Liver (tissue), 9 donors: Measurements from ENCODE around the gene RBM15. TPM values are rescaled to one million over a fixed set of nuclear protein-coding genes. Genes with fewer than 3 reads are reported as not detected.

Experiments
- DNase-seq: peaks from one replicate; pipeline ENCODE4 v3.0.0-alpha.2; 2017; ENCODE audit warnings: low spot score
- H3K27ac ChIP-seq, 2 donors: one replicate each; pipeline ENCODE4 v1.7.0; 2013; ENCODE audit warnings: inconsistent platforms in 2 of 2, low read length in 2 of 2, control low read depth in 1 of 2, low read depth in 1 of 2, mild to moderate bottlenecking in 1 of 2
- H3K27me3 ChIP-seq, 4 donors: one replicate each; pipeline versions ENCODE4 v1.6.1 to v1.7.0; 2013; ENCODE audit warnings: low read length in 3 of 4, inconsistent platforms in 1 of 4, mild to moderate bottlenecking in 1 of 4, moderate library complexity in 1 of 4; ENCODE audit not compliant: control insufficient read depth in 4 of 4, insufficient read depth in 4 of 4
- H3K36me3 ChIP-seq, 4 donors: one replicate each; pipeline versions ENCODE4 v1.6.1 to v1.7.0; 2013; ENCODE audit warnings: low read length in 3 of 4, mild to moderate bottlenecking in 3 of 4, low read depth in 1 of 4, moderate library complexity in 1 of 4; ENCODE audit not compliant: control insufficient read depth in 4 of 4, insufficient read depth in 3 of 4
- H3K4me1 ChIP-seq, 4 donors: one replicate each; pipeline versions ENCODE4 v1.6.1 to v1.7.0; 2013; ENCODE audit warnings: low read length in 3 of 4, mild to moderate bottlenecking in 3 of 4, moderate library complexity in 1 of 4; ENCODE audit not compliant: control insufficient read depth in 4 of 4, insufficient read depth in 4 of 4
- H3K4me3 ChIP-seq, 3 donors: one replicate each; pipeline versions ENCODE4 v1.6.1 to v1.7.0; 2013; ENCODE audit warnings: low read length in 3 of 3, control low read depth in 1 of 3, low read depth in 1 of 3, mild to moderate bottlenecking in 1 of 3
- H3K9ac ChIP-seq, 2 donors: one replicate each; pipeline ENCODE4 v1.7.0; 2013; ENCODE audit warnings: low read length in 2 of 2, mild to moderate bottlenecking in 2 of 2, moderate library complexity in 2 of 2, control low read depth in 1 of 2, low read depth in 1 of 2
- H3K9me3 ChIP-seq, 4 donors: one replicate each; pipeline versions ENCODE4 v1.6.1 to v1.7.0; 2013; ENCODE audit warnings: low read length in 3 of 4; ENCODE audit not compliant: control insufficient read depth in 4 of 4
- EGR1 ChIP-seq, 2 donors: IDR thresholded peaks; 2 replicates each; pipeline ENCODE4 v1.6.1; 2016 to 2018; ENCODE audit warnings: antibody characterized with exemption in 2 of 2, low read depth in 2 of 2
- FOXA1 ChIP-seq: IDR thresholded peaks from 2 replicates; pipeline ENCODE4 v1.6.1; 2016; ENCODE audit warnings: antibody characterized with exemption
- FOXA2 ChIP-seq: IDR thresholded peaks from 2 replicates; pipeline ENCODE4 v1.6.1; 2016; ENCODE audit warnings: antibody characterized with exemption
- GABPA ChIP-seq, 2 donors: IDR thresholded peaks in 1 of 2; conservative IDR thresholded peaks in 1 of 2; 2 replicates each; pipeline ENCODE4 v1.6.1; 2016; ENCODE audit warnings: antibody characterized with exemption in 2 of 2, mild to moderate bottlenecking in 1 of 2, moderate library complexity in 1 of 2
- HNF4A ChIP-seq, 2 donors: conservative IDR thresholded peaks; 2 replicates each; pipeline ENCODE4 v1.6.1; 2016; ENCODE audit warnings: antibody characterized with exemption in 2 of 2, mild to moderate bottlenecking in 2 of 2
- HNF4G ChIP-seq: IDR thresholded peaks from 2 replicates; pipeline ENCODE4 v1.6.1; 2016; ENCODE audit warnings: antibody characterized with exemption
- JUND ChIP-seq, 2 donors: IDR thresholded peaks; 2 replicates each; pipeline ENCODE4 v1.6.1; 2016; ENCODE audit warnings: antibody characterized with exemption in 2 of 2
- NR2F2 ChIP-seq: IDR thresholded peaks from 2 replicates; pipeline ENCODE4 v1.6.1; 2016; ENCODE audit warnings: antibody characterized with exemption
- RAD21 ChIP-seq, 2 donors: IDR thresholded peaks; 2 replicates each; pipeline ENCODE4 v1.6.1; 2016; ENCODE audit warnings: antibody characterized with exemption in 2 of 2, mild to moderate bottlenecking in 2 of 2
- RXRA ChIP-seq, 2 donors: IDR thresholded peaks; 2 replicates each; pipeline ENCODE4 v1.6.1; 2017 to 2018; ENCODE audit warnings: antibody characterized with exemption in 2 of 2, mild to moderate bottlenecking in 1 of 2
- SP1 ChIP-seq: IDR thresholded peaks from 2 replicates; pipeline ENCODE4 v1.6.1; 2018; ENCODE audit warnings: antibody characterized with exemption, mild to moderate bottlenecking
- TAF1 ChIP-seq: conservative IDR thresholded peaks from 2 replicates; pipeline ENCODE4 v1.6.1; 2016; ENCODE audit warnings: antibody characterized with exemption, mild to moderate bottlenecking
- YY1 ChIP-seq: IDR thresholded peaks from 2 replicates; pipeline ENCODE4 v1.6.1; 2016; ENCODE audit warnings: antibody characterized with exemption, mild to moderate bottlenecking
- WGBS: extraction: QIAGEN DNeasy Blood & Tissue Kit; methylation state at CpG from one replicate; pipeline ENCODE4 v1.1.7; 2013; 5-methylcytosine and 5-hydroxymethylcytosine counted together
- polyA plus RNA-seq, 2 donors: library from polyadenylated mRNA; stranded (reverse) in 1 of 2; unstranded in 1 of 2; fragments of 200-250 nt in 1 of 2; fragments of >200 nt in 1 of 2; fragmentation: Nextera tagmentation in 1 of 2; extraction: Ambion mirVana in 1 of 2; gene quantifications; one replicate each; pipeline versions ENCODE4 v1.2.1 to v1.2.3, GENCODE V29; 2013 to 2015
- total RNA-seq, 2 donors: library from RNA; depleted of rRNA; stranded (reverse); fragments of >200 nt; gene quantifications; one replicate each; pipeline ENCODE4 v1.2.3, GENCODE V29; 2014
- TF ChIP-seq, protein P1 (sequence below): IDR thresholded peaks from 2 replicates; pipeline ENCODE4 v1.6.1; 2016; ENCODE audit warnings: antibody characterized with exemption
- TF ChIP-seq, protein P2 (sequence below): IDR thresholded peaks from 2 replicates; pipeline ENCODE4 v1.6.1; 2016; ENCODE audit warnings: antibody characterized with exemption
- TF ChIP-seq, protein P3 (sequence below): IDR thresholded peaks from 2 replicates; pipeline ENCODE4 v1.6.1; 2016; ENCODE audit warnings: antibody characterized with exemption, mild to moderate bottlenecking
- TF ChIP-seq, protein P4 (sequence below): IDR thresholded peaks from 2 replicates; pipeline ENCODE4 v1.6.1; 2016; ENCODE audit warnings: antibody characterized with exemption
- TF ChIP-seq, protein P5 (sequence below): fragments of 150-350 bp; IDR thresholded peaks from 2 replicates; pipeline ENCODE4 v1.5.1; 2017; ENCODE audit warnings: improper control_type of control experiment, low read depth, low read length; ENCODE audit not compliant: missing input control
- donor health status: healthy.
- donor health status: healthy.
- donor health status: healthy.
- donor health status: healthy.
- donor health status: healthy.

Gene RBM15
- total and polyA plus RNA-seq, 4 donors: 2.4 to 34.0 (median 15.0) TPM

DNA sequence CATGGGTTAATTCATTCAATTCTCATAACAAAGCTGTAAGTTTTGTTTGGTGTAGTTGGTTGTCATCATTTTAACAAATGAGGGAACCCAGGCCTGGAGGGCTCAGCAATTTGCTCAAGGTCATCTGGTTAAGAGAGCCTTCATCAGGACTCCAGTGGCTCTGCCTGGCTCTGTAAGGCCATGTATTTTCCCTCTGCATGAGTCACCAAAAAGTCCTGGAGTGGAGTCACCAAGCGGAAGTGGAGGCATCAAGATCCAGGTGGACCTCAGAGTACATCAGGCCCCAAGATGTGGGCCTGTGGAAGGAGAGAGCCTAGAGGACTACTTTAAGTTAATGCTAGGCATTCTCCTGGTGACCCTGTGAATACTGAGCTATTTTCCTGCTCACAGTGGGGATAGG lies 30.0 kb upstream of the RBM15 start:
- H3K4me3 ChIP-seq: no peak overlapping the region
- no peak overlapping the region for H3K27ac ChIP-seq
- WGBS: 55% methylated on average over 1 of the region's 1 CpG
- no peaks in the 10 kb centered on the region for H3K36me3 ChIP-seq
- no peaks in the 10 kb centered on the region for H3K9me3 ChIP-seq
- DNase-seq: no peak
- no peaks in the 10 kb centered on the region for H3K27me3 ChIP-seq
- H3K4me1 ChIP-seq: peaks cover 0 to 12% (median 3%) of the 10 kb centered on the region in 4 donors
- TF ChIP-seq YY1 (no peak), JUND (IDR thresholded peaks at IDR 0.05) (no peak), SP1 (no peak), FOXA1 (no peak), HNF4G (no peak), RAD21 (IDR thresholded peaks at IDR 0.05) (no peak), EGR1 (IDR thresholded peaks at IDR 0.05; ENCODE audit: low read depth in 2 of 2) (no peak), HNF4A (conservative IDR thresholded peaks at IDR 0.05) (no peak), TAF1 (no peak), RXRA (IDR thresholded peaks at IDR 0.05) (no peak), NR2F2 (no peak), FOXA2 (no peak)
- TF ChIP-seq, protein P1, sequence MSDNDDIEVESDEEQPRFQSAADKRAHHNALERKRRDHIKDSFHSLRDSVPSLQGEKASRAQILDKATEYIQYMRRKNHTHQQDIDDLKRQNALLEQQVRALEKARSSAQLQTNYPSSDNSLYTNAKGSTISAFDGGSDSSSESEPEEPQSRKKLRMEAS: no peak
- TF ChIP-seq, protein P2, sequence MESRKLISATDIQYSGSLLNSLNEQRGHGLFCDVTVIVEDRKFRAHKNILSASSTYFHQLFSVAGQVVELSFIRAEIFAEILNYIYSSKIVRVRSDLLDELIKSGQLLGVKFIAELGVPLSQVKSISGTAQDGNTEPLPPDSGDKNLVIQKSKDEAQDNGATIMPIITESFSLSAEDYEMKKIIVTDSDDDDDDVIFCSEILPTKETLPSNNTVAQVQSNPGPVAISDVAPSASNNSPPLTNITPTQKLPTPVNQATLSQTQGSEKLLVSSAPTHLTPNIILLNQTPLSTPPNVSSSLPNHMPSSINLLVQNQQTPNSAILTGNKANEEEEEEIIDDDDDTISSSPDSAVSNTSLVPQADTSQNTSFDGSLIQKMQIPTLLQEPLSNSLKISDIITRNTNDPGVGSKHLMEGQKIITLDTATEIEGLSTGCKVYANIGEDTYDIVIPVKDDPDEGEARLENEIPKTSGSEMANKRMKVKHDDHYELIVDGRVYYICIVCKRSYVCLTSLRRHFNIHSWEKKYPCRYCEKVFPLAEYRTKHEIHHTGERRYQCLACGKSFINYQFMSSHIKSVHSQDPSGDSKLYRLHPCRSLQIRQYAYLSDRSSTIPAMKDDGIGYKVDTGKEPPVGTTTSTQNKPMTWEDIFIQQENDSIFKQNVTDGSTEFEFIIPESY: no peak
- TF ChIP-seq, protein P3, sequence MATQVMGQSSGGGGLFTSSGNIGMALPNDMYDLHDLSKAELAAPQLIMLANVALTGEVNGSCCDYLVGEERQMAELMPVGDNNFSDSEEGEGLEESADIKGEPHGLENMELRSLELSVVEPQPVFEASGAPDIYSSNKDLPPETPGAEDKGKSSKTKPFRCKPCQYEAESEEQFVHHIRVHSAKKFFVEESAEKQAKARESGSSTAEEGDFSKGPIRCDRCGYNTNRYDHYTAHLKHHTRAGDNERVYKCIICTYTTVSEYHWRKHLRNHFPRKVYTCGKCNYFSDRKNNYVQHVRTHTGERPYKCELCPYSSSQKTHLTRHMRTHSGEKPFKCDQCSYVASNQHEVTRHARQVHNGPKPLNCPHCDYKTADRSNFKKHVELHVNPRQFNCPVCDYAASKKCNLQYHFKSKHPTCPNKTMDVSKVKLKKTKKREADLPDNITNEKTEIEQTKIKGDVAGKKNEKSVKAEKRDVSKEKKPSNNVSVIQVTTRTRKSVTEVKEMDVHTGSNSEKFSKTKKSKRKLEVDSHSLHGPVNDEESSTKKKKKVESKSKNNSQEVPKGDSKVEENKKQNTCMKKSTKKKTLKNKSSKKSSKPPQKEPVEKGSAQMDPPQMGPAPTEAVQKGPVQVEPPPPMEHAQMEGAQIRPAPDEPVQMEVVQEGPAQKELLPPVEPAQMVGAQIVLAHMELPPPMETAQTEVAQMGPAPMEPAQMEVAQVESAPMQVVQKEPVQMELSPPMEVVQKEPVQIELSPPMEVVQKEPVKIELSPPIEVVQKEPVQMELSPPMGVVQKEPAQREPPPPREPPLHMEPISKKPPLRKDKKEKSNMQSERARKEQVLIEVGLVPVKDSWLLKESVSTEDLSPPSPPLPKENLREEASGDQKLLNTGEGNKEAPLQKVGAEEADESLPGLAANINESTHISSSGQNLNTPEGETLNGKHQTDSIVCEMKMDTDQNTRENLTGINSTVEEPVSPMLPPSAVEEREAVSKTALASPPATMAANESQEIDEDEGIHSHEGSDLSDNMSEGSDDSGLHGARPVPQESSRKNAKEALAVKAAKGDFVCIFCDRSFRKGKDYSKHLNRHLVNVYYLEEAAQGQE: no peak
- TF ChIP-seq, protein P4, sequence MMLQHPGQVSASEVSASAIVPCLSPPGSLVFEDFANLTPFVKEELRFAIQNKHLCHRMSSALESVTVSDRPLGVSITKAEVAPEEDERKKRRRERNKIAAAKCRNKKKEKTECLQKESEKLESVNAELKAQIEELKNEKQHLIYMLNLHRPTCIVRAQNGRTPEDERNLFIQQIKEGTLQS: no peak
- H3K9ac ChIP-seq: no peak overlapping the region

DNA sequence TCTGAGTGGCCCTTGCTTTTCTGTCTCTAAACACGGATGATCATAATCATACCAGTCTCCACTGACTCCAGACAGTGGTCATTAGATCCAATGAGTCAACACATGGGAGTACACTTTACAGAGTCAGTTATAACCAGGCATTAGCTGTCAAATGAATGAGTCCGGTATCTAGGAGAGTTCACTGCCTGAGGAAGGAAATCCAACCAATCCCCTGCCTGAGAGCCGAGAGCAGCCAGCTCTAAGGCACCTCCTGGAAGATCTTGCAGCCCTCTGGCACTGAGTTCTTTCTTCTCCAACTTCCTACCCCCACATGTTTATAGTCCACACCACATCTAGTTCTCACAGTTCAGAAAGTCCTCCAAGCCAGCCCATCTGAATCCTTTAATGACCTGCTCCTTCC lies 29.4 kb upstream of the RBM15 start:
- DNase-seq: no peak
- Histone ChIP-seq H3K27ac (no peak overlapping the region), H3K36me3 (no peaks in the 10 kb centered on the region), H3K4me1 (peaks cover 0 to 12% (median 3%) of the 10 kb centered on the region in 4 donors), H3K27me3 (no peaks in the 10 kb centered on the region), H3K4me3 (no peak overlapping the region), H3K9ac (no peak overlapping the region), H3K9me3 (no peaks in the 10 kb centered on the region)
- TF ChIP-seq SP1 (no peak), NR2F2 (no peak), EGR1 (IDR thresholded peaks at IDR 0.05; ENCODE audit: low read depth in 2 of 2) (no peak), GABPA (IDR thresholded peaks at IDR 0.05 in 1 of 2, conservative IDR thresholded peaks at IDR 0.05 in 1 of 2) (no peak), RXRA (IDR thresholded peaks at IDR 0.05) (no peak), HNF4G (no peak), TAF1 (no peak), HNF4A (conservative IDR thresholded peaks at IDR 0.05) (no peak), FOXA1 (no peak), YY1 (no peak), FOXA2 (no peak)
- TF ChIP-seq, protein P3: no peak
- TF ChIP-seq, protein P5, sequence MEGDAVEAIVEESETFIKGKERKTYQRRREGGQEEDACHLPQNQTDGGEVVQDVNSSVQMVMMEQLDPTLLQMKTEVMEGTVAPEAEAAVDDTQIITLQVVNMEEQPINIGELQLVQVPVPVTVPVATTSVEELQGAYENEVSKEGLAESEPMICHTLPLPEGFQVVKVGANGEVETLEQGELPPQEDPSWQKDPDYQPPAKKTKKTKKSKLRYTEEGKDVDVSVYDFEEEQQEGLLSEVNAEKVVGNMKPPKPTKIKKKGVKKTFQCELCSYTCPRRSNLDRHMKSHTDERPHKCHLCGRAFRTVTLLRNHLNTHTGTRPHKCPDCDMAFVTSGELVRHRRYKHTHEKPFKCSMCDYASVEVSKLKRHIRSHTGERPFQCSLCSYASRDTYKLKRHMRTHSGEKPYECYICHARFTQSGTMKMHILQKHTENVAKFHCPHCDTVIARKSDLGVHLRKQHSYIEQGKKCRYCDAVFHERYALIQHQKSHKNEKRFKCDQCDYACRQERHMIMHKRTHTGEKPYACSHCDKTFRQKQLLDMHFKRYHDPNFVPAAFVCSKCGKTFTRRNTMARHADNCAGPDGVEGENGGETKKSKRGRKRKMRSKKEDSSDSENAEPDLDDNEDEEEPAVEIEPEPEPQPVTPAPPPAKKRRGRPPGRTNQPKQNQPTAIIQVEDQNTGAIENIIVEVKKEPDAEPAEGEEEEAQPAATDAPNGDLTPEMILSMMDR: no peak
- TF ChIP-seq, protein P1: no peak
- TF ChIP-seq, protein P2: no peak
- 85% methylated on average over 3 of the region's 3 CpGs for WGBS
